GM18861 (cell line): Measurements from ENCODE around the gene RBM38.

Source experiments
- ATAC-seq: cut with Tn5 transposase; IDR thresholded peaks from one replicate; pipeline ENCODE4 v1.9.1; 2021; ENCODE audit not compliant: unreplicated experiment

RBM38 gene

DNA sequence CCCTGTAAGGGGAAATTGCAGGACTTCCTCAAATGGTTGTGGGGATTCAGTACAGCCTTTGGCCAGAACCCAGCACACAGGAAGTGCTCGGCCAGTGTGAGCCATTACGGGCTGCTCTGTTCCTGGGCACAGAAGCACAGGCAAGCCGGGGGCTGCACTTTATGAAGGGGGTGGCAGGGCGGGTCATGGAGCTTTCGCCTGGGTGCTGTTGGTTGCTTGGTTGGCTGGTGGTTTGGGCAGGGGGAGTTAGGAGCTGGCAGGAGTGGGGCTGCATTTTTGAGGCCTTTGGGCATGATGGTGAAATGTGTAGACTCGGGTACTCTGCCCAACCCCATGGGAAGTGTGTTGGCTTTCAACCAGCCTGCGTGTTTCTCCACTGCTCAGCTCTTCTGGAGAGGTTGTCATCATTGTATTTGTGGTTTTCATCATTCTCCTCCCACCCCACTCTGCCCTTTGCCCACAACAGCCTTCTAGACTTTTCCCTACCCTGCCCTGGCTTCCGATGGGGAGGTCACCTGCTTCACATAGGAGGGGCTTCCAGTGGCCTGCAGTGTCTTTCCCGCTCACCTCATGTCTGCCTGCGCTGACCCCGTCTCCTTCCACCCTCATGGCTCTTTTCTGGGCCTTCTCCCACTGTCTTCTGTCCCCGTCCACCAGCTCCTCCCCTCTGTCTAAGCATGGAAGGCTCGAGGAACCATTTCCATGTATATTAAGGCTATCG lies 16.1 kb upstream of the RBM38 start:
- ATAC-seq, result no peak

DNA sequence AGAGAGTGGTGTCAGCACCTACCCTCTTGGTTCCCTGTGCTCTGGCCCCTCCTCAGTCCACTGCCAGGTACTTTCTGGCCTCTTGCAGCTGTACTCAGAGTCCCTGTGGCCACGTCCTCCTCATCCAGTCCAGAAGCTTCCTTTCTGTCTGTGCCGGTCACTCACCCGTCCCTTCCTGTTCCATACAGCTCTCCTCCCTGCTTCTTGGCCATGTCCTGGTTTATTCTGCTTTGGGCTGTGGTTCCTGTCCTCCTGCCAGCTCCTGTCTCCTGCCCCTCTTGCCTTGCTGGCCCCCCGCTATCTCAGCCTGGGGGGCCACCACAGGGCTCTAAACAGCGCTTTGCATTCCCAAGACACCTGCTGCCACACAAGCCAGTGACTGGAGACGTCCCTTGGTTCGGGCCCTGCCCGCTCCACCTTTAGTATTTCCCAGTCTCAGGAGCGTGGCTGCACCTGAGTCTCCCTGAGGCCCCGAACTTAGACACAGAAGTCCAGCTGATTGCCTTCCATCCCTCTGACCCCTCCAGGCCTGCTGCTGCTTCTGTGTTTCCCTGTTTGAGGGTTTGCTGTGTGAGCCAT lies 15.5 kb upstream of the RBM38 start:
- ATAC-seq, result no peak

DNA sequence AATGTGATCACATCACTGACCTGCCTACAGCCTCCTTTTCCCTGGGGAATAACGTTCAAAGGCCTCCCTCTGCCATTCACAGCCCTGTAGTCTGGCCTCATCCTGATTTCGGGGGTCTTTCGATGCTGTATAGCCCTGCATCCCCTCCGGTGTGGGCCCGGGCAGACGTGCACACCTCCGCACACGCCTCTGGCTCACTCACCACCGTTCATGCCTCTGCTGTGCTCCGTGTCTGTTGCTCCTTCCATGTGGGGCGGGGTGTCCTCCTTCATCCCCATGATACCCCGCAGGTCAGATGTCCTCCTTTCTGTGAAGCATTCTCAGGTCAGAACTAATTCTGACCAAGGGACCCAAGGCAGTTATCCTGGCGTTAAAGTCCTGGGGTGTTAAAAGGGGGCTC lies 13.8 kb upstream of the RBM38 start:
- ATAC-seq, result no peak

DNA sequence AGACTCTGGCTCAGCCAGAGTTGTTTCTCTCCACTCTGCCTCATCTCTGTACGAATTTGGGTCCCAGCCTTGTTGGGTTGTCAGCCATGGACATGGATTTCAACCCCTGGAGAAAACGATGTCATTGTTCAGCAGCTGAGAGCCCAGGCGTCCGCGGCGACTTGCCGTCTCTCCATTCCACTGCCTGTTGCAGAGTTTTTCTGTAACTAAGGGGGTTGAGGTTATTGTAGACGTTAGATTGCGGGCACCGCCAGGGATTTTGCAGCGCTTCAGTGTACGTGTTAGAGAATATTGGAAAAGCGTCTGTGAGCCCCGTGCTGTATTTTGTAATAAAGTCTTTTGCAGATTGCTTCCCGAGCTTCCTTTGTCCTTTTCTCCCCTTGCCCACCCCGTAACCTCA lies 13.1 kb upstream of the RBM38 start:
- ATAC-seq, result no peak

DNA sequence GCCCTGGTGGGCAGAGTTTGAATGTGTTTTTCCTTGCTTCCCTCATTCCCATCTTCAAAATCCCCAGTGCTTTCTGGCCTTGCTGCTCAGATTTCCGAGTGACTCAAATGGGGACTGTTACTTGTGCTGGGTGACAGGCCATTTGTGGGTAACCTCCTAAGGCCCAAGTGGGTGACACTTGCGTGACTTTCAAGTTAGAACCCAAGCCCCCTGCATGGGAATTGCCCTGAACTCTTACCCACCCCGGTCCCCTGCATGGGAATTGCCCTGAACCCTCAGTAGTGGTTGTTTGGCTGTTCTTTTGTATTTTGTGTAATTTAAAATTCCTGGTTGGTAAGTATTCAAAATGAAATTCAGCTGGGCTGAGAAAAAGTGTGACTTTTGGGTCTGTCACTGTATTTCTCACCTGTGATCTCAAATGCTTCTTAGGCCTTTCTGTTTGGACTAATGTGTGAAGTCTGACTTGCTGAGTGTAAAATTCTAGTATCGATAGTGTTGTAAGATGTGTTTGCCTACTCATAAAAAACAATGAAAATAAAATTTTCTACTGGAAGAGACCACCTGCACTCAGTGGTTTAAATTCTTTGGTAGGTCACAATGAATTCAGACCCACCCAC lies 12.4 kb upstream of the RBM38 start:
- no peak for ATAC-seq

DNA sequence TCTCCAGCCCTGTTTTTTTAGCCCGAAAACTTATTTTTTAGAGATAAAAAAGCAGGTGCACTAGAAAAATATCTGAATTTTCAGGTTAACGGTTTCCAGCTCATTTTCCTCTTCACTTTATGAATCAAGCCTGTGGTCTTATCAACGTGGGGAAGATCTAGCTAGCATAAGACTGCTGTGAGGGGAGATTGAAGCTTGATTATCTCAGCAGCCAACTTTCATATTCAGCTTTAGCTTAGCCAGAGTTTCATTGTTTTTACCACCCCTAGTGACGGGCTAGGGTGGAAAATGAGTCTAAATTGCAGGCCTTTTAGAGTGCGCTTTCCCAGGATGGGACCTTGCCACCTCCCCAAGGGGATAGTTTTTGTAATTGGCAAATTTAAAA lies 11.9 kb upstream of the RBM38 start:
- ATAC-seq, result no peak

DNA sequence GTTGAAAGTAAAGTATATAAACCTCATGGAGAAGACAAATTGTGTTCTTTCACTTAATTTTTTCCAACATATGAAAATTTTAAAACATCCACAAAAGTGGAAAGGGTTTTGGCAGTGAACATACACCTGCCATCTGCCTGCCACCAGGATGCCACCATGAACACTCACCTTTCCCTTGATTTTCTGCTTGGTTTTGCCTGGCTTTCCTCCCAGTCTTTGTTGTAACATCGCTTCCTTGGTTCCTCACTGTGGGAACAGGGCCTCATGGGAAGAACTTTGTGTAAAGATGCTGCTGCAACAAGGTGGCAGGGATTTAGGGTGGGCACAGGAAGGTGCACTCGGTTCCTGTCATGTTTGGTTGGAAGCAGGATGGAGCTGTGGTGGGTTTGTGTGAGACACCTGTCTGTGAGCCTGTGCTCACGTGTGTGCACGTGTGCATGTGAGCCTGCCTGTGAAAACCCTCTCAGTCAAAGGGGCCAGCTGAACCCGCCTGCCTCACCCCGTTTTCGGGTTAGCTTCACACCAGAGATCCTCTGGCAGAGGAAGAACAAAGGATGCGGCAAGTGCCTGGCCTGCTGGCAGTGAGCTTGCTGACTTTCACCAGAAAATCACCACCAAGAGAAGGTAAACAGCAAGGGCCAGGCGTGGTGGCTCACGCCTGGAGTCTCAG lies 11.0 kb upstream of the RBM38 start:
- ATAC-seq, result no peak

DNA sequence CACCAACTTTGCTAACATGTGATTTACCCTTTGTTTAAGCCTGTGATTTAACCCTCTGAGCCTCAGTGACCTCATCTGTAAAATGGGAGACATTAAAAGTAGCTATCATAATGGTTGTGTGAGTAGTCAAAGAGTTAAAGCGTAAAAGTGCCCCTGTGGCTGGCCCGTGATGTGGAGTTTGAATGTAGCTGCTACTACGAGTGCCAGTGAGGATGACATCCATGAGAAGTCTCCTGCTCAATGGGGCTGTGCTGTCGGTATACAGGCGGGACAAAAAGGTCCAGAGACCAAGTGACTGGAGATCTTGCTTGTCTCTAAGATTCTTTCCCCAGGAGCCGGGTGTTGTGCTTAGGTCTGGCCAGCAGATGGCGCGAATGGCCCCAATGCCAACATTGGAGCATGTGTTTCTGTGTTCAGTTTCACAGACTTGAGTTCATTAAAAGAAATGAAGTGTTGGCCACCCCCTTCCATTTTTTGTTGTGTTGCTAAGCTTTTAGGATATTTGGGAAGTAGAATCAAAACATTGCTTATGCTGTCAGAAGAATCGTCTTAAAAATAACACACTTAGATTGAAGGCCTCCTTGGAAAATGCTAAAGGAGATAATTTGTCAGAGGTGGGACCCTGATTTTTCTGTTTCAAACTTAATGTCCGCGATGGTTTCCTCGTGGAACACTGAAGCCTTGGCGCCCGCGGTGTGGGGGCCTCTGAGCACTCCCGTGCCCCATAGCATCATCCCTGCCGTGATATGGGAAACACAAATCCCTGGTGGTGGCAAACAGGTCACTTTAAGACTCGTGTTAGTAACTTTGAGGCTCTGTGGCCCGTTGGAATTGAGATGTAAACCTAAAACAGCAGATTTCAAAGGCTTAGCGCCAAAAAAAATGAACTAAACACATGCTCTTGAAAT lies 9.3 kb upstream of the RBM38 start:
- ATAC-seq, result peak; percentile 57

DNA sequence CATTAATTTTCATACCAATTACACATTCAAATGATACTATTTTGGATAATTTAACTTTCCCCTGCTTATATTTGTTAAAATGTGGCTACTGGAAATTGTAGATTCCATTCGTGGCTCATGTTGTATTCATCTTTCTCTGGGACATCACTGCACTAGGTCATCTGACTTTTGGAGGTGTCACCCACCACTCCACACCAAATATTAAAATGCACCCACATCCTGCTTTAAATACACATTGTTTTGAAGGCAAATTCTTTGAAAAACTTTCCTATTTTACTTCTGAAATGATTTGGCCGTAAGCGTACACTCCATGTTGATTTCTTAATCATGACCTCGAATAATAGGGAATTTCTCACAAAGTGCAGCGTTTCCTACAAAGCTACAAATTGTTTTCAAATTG lies 8.7 kb upstream of the RBM38 start:
- no peak for ATAC-seq

DNA sequence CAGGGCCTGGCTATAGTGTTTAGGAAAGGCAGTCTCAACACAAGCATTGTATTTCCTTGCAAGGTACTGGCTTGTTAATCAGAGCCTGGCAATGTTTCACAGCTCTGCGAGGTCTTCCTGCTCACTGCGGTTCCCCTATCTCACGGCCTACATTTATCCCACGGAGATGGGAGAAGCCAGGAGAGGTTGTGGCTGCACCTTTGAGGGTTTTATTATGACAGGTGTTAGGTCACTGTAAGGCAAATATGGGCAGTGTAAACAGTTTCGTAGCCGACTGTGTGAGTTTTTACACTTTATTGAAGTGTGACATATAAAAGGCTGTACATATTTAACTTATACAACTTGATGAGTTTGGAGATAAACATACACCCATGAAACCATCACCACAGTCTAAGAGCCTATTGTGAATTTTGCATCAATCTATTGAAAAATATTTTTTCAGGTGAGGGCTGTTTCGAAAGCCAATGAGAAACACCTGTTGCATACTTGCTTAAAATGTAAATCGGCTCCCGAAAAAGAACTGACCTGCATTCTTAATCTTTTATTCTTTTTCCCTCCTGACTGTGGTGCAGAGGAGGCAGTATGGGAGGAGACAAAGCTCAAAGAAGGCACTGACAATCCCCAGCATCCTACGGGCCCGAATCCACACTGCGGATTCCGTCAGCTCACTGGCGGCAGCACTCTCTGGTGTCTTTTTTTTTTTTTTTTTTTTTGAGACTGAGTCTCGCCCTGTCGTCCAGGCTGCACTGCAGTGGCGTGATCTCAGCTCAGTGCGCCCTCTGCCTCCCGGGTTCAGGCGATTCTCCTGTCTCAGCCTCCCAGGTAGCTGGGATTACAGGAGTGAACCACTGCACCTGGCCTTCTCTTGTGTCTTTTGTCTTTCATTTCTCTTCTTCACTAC lies 7.5 kb upstream of the RBM38 start:
- no peak for ATAC-seq

DNA sequence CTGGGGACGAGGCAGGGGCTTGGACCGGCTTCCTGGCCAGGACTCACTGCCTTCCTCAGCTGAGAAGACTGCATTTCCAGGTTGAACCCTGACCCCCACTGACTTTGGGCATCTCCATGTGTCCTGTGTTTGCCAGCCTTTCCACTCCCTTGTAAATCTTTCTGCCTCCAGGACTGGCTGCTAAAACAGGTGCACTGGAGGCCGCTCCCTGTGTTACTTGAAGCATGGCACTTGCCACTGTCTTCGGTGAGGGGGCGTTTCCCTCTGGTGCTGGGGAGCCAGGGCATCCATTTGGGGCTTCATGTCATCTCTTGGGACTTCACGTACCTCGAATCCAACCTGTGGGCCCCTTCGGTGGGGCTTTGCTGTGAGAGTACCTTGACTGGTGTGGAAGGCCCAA lies 6.7 kb upstream of the RBM38 start:
- no peak for ATAC-seq

DNA sequence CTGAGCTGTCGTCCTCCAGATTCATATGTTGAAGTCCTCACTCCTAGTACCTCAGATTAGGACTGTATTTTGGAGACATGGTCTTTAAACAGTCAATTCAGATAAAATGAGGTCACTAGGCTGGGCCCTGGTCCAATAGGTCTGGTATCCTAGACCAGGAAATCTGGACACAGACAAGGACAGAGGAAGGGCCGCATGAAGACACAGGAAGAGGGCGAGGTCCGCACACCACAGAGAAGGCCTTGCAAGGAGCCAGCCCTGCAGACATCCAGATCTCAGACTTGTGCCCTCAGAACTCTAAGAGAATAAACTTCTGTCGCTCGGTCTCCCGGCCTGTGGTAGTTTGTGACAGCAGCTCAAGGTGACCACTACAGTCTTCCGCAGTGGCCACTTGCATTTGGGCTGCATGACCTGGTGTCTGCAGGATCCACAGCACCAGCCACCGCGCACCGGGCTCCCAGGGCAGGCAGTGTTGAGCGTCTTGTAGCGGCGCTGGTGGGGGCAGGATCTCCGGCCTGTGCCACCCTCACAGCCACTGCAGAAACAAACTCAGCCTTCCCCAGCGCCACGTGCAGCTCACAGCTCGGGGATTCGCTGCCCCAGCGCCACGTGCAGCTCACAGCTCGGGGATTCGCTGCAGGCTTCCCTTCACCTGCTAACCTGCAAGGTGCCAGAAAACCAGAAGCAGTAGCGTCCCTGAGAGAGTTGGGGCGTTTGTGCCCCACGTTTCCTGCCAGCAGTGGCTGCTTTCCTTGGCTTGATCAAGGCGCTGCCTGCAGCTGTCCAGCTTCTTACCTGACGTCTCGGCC lies 6.0 kb upstream of the RBM38 start:
- no peak for ATAC-seq

DNA sequence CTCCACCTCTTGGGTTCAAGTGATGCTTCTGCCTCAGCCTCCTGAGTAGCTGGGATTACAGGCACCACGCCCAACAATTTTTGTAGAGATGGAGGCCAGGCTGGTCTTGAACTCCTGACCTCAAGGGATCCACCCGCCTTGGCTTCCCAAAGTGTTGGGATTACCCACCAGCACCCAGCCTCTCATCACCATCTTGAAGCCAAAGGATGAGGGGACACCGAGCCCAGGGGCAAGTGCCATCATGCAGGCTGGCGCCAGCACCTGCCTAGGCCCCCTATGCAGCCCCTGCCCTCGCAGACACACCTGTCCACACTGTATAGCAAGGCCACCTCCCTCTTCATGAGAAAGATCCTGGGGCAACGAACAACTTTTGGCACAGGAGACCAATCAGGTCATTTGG lies 5.3 kb upstream of the RBM38 start:
- ATAC-seq, result no peak

DNA sequence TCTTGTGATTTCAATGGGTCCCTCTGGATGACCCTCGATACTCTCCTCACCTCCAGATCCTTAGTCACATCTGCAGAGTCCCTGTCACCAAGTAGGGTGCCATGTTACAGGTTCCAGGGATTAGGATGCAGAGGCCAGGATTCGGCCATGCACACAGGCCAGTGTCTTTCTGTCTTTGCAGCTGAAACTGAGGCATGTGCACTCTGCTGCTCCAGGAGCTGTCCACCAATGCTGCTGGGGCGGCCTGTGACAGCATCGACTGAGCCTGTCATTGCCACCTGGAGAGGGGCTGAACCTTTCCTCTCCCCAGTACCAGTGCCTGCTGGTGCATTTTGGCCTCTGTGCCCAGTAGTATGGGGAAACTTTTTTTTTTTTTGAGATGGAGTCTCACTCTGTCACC lies 4.4 kb upstream of the RBM38 start:
- no peak for ATAC-seq

DNA sequence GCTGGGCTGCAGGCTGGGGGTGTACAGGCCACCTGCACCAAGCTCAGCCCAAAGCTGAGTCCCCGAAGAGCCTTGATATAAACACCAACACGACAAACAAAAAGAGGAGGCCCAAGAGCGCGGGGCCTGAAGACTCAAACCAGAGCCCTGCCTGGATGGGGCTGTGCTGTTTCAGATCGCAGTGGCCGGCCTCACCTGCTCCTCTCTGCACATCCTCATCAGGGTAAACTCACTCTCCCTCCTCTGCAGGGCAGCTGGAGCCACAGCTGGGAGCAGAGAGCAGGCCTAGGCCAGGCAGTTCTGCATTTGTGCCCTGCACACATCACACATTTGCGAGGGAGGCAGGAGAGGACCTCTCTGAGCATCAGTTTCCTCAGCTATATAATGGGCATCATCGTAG lies 3.7 kb upstream of the RBM38 start:
- ATAC-seq, result no peak

DNA sequence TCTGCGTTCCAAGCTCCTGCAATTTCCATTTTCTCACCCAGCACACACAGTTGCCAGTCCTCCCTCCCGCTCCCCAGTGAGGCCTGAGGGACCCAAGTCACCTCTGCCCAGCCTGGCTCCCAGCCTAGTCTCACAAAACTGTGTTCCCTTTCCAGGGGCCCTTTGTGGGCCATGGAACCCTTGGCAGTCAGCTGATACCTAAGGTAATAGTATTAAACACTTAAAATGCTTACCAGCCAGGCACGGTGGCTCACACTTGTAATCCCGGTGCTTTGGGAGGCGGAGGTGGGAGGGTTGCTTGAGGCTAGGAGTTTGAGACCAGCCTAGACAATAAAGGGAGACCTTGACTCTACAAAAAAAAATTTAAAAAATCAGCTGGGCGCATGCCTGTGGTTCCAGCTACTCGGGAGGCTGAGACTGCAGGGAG lies 3.2 kb upstream of the RBM38 start:
- ATAC-seq, result no peak

DNA sequence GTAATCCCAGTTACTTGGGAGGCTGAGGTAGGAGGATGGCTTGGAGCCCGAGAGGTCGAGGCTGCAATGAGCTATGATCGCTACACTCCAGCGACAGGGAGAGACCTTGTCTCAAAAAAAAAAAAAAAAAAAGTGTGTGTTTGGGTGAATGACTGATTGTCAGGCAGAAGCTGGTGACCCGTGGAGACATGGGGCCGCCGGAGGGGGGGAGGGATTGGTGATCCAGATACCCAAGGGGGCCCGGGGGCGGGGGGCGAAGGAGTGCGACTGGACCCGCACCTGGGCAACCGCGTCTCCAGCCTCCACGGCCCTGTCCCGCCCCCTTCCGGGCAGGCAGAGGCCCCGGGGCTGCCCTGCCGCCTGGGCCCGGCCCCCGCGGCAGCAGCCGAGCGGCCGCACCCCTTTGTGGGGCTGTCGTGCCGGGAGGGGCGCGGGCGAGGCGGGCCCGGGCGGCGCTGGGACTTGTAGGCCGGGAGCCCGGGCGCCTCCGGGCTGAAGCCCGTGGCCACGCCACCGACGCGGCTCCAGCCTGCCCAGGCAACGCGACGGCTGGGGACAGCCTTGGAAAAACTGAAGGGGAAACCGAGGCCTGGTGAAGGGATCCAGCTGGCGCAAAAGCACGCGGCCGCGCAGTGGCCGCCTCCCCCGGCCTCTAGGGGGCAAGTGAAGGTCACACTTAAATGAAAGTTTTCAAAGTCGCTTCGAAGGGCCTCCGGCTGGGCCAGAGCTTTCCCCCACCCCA lies 2.1 kb upstream of the RBM38 start:
- ATAC-seq, result no peak
